ENCODE data around the gene CISD3. TPM values are rescaled to one million over a fixed set of nuclear protein-coding genes. Genes with fewer than 3 reads are reported as not detected.

CISD3 gene
- total and polyA plus RNA-seq, 3 experiments from 2014 or later: 58.2 to 73.4 (median 59.6) TPM

GRCh38 chr17:38716368-38717005 lies 13.7 kb upstream of the CISD3 start:
- Mint-ChIP-seq H3K36me3 (peaks cover 2 to 88% (median 7%) of the 10 kb centered on the region in 3 donors), H3K4me3 (no peak overlapping the region), H3K4me1 (peaks cover 16 to 24% (median 20%) of the 10 kb centered on the region in 3 donors), H3K27ac (peak overlapping the region in 2 of 8 donors; percentile 37 to 90), H3K27me3 (no peaks in the 10 kb centered on the region), H3K9me3 (no peaks in the 10 kb centered on the region)
- H3K4me1 ChIP-seq (ENCODE audit: insufficient read depth, low read length): peaks cover 10% of the 10 kb centered on the region
- ChIA-PET CTCF (interaction anchor here (1.1 to 1.2 kb wide), 2 partner anchors 9 to 18 kb away, joined by 3 read pairs; no protein-coding TSS in a partner anchor), POLR2A (interaction anchor here (0.6 to 0.9 kb wide), 4 partner anchors 10 to 12 kb away, joined by 3 to 6 read pairs (median 3); partner anchors contain the start of gene MLLT6)
- no peak overlapping the region for H3K27ac ChIP-seq (ENCODE audit: low read depth, low read length)
- H3K36me3 ChIP-seq (ENCODE audit: insufficient read depth, low read length): peaks cover 75% of the 10 kb centered on the region
- DNase-seq: no peak
- no peak overlapping the region for H3K4me3 ChIP-seq (ENCODE audit: low read length)
- H3K27me3 ChIP-seq (ENCODE audit: insufficient read depth, low read length, poor library complexity, severe bottlenecking): no peaks in the 10 kb centered on the region
- no peaks in the 10 kb centered on the region for H3K9me3 ChIP-seq (ENCODE audit: low read length)

GRCh38 chr17:38717139-38717745 lies 12.9 kb upstream of the CISD3 start:
- H3K9me3 ChIP-seq (ENCODE audit: low read length): no peaks in the 10 kb centered on the region
- CTCF ChIA-PET: interaction anchor here (1.0 kb wide), 1 partner anchor 26 kb away, joined by 3 read pairs; no protein-coding TSS in a partner anchor
- H3K27me3 ChIP-seq (ENCODE audit: insufficient read depth, low read length, poor library complexity, severe bottlenecking): no peaks in the 10 kb centered on the region
- H3K4me3 Mint-ChIP-seq: no peak overlapping the region
- H3K4me1 ChIP-seq (ENCODE audit: insufficient read depth, low read length): peaks cover 10% of the 10 kb centered on the region
- no peak overlapping the region for H3K4me3 ChIP-seq (ENCODE audit: low read length)
- H3K9me3 Mint-ChIP-seq: no peaks in the 10 kb centered on the region
- POLR2A ChIA-PET: interaction anchor here (0.6 to 0.8 kb wide), 2 partner anchors 10 kb away, joined by 3 to 6 read pairs; no protein-coding TSS in a partner anchor
- no peaks in the 10 kb centered on the region for H3K27me3 Mint-ChIP-seq
- H3K4me1 Mint-ChIP-seq: peaks cover 14 to 24% (median 20%) of the 10 kb centered on the region in 3 donors
- peaks cover 2 to 84% (median 7%) of the 10 kb centered on the region in 3 donors for H3K36me3 Mint-ChIP-seq
- peaks cover 69% of the 10 kb centered on the region for H3K36me3 ChIP-seq (ENCODE audit: insufficient read depth, low read length)
- no peak overlapping the region for H3K27ac ChIP-seq (ENCODE audit: low read depth, low read length)
- H3K27ac Mint-ChIP-seq: peak overlapping the region in 2 of 8 donors; percentile 37 to 58
- DNase-seq: no peak

- H3K4me3 Mint-ChIP-seq: no peak overlapping the region
- H3K9me3 ChIP-seq (ENCODE audit: low read length): no peaks in the 10 kb centered on the region
- no peaks in the 10 kb centered on the region for H3K9me3 Mint-ChIP-seq
- peak overlapping the region in 5 of 8 donors; percentile 63 to 86 (median 78) for H3K27ac Mint-ChIP-seq
- no peak for DNase-seq
- H3K36me3 Mint-ChIP-seq: peaks cover 2 to 79% (median 7%) of the 10 kb centered on the region in 3 donors
- no peaks in the 10 kb centered on the region for H3K27me3 Mint-ChIP-seq
- peaks cover 24 to 40% (median 34%) of the 10 kb centered on the region in 3 donors for H3K4me1 Mint-ChIP-seq
- POLR2A ChIA-PET: interaction anchor here (1.0 to 1.5 kb wide), 4 partner anchors 9 to 15 kb away, joined by 3 to 8 read pairs (median 6); partner anchors contain the start of gene MLLT6
- CTCF ChIA-PET: interaction anchor here (1.2 to 1.3 kb wide), 2 partner anchors 9 to 16 kb away, joined by 3 to 5 read pairs; no protein-coding TSS in a partner anchor
- no peak overlapping the region for H3K4me3 ChIP-seq (ENCODE audit: low read length)
- H3K36me3 ChIP-seq (ENCODE audit: insufficient read depth, low read length): peaks cover 48% of the 10 kb centered on the region
- H3K4me1 ChIP-seq (ENCODE audit: insufficient read depth, low read length): peaks cover 13% of the 10 kb centered on the region
- H3K27me3 ChIP-seq (ENCODE audit: insufficient read depth, low read length, poor library complexity, severe bottlenecking): no peaks in the 10 kb centered on the region
- no peak overlapping the region for H3K27ac ChIP-seq (ENCODE audit: low read depth, low read length)
These were observed 10.7 kb upstream of the CISD3 start for GRCh38 chr17:38719289-38719942.

GRCh38 chr17:38719943-38720641 lies 10.0 kb upstream of the CISD3 start:
- Mint-ChIP-seq H3K4me3 (no peak overlapping the region), H3K36me3 (peaks cover 2 to 77% (median 7%) of the 10 kb centered on the region in 3 donors), H3K9me3 (no peaks in the 10 kb centered on the region), H3K27ac (peak overlapping the region in 1 of 8 donors; percentile 64), H3K4me1 (peaks cover 29 to 42% (median 39%) of the 10 kb centered on the region in 3 donors), H3K27me3 (no peaks in the 10 kb centered on the region)
- Histone ChIP-seq H3K27ac (ENCODE audit: low read depth, low read length) (no peak overlapping the region), H3K27me3 (ENCODE audit: insufficient read depth, low read length, poor library complexity, severe bottlenecking) (no peaks in the 10 kb centered on the region), H3K36me3 (ENCODE audit: insufficient read depth, low read length) (peaks cover 45% of the 10 kb centered on the region), H3K9me3 (ENCODE audit: low read length) (no peaks in the 10 kb centered on the region), H3K4me3 (ENCODE audit: low read length) (no peak overlapping the region), H3K4me1 (ENCODE audit: insufficient read depth, low read length) (peaks cover 20% of the 10 kb centered on the region)
- CTCF ChIA-PET: interaction anchor here (1.3 kb wide), 1 partner anchor 16 kb away, joined by 3 read pairs; no protein-coding TSS in a partner anchor
- DNase-seq: no peak
- POLR2A ChIA-PET: interaction anchor here (1.1 to 1.5 kb wide), 2 partner anchors 9 to 13 kb away, joined by 5 to 8 read pairs; no protein-coding TSS in a partner anchor

GRCh38 chr17:38720941-38721340 lies 9.2 kb upstream of the CISD3 start:
- peaks cover 2 to 72% (median 7%) of the 10 kb centered on the region in 3 donors for H3K36me3 Mint-ChIP-seq
- Histone ChIP-seq H3K4me1 (ENCODE audit: insufficient read depth, low read length) (peaks cover 26% of the 10 kb centered on the region), H3K4me3 (ENCODE audit: low read length) (no peak overlapping the region), H3K27me3 (ENCODE audit: insufficient read depth, low read length, poor library complexity, severe bottlenecking) (no peaks in the 10 kb centered on the region), H3K9me3 (ENCODE audit: low read length) (no peaks in the 10 kb centered on the region), H3K36me3 (ENCODE audit: insufficient read depth, low read length) (peaks cover 36% of the 10 kb centered on the region), H3K27ac (ENCODE audit: low read depth, low read length) (no peak overlapping the region)
- no peaks in the 10 kb centered on the region for H3K9me3 Mint-ChIP-seq
- POLR2A ChIA-PET: no interaction called here
- CTCF ChIA-PET: no interaction called here
- peaks cover 34 to 46% (median 46%) of the 10 kb centered on the region in 3 donors for H3K4me1 Mint-ChIP-seq
- no peak overlapping the region for H3K4me3 Mint-ChIP-seq
- peak overlapping the region in 3 of 8 donors; percentile 61 to 72 (median 69) for H3K27ac Mint-ChIP-seq
- no peaks in the 10 kb centered on the region for H3K27me3 Mint-ChIP-seq
- no peak for DNase-seq

GRCh38 chr17:38721802-38722201 lies 8.3 kb upstream of the CISD3 start:
- ChIA-PET CTCF (interaction anchor here (1.2 kb wide), 1 partner anchor 13 kb away, joined by 4 read pairs; no protein-coding TSS in a partner anchor), POLR2A (interaction anchor here (1.0 kb wide), 1 partner anchor 14 kb away, joined by 3 read pairs; no protein-coding TSS in a partner anchor)
- peaks cover 39 to 52% (median 50%) of the 10 kb centered on the region in 3 donors for H3K4me1 Mint-ChIP-seq
- H3K27me3 Mint-ChIP-seq: no peaks in the 10 kb centered on the region
- H3K9me3 Mint-ChIP-seq: no peaks in the 10 kb centered on the region
- H3K4me1 ChIP-seq (ENCODE audit: insufficient read depth, low read length): peaks cover 33% of the 10 kb centered on the region
- no peak overlapping the region for H3K4me3 ChIP-seq (ENCODE audit: low read length)
- H3K27ac ChIP-seq (ENCODE audit: low read depth, low read length): no peak overlapping the region
- peaks cover 28% of the 10 kb centered on the region for H3K36me3 ChIP-seq (ENCODE audit: insufficient read depth, low read length)
- H3K27ac Mint-ChIP-seq: no peak overlapping the region
- H3K9me3 ChIP-seq (ENCODE audit: low read length): no peaks in the 10 kb centered on the region
- peaks cover 2 to 67% (median 7%) of the 10 kb centered on the region in 3 donors for H3K36me3 Mint-ChIP-seq
- no peak for DNase-seq
- H3K4me3 Mint-ChIP-seq: no peak overlapping the region
- no peaks in the 10 kb centered on the region for H3K27me3 ChIP-seq (ENCODE audit: insufficient read depth, low read length, poor library complexity, severe bottlenecking)

GRCh38 chr17:38724337-38724988 lies 5.7 kb upstream of the CISD3 start:
- ChIA-PET CTCF (interaction anchor here (0.6 kb wide), 1 partner anchor 11 kb away, joined by 6 read pairs; no protein-coding TSS in a partner anchor), POLR2A (no interaction called here)
- no peak for DNase-seq
- no peak overlapping the region for H3K27ac ChIP-seq (ENCODE audit: low read depth, low read length)
- Mint-ChIP-seq H3K27me3 (no peaks in the 10 kb centered on the region), H3K9me3 (no peaks in the 10 kb centered on the region), H3K4me1 (peaks cover 61 to 70% (median 69%) of the 10 kb centered on the region in 3 donors), H3K27ac (peak overlapping the region in 7 of 8 donors; percentile 88 to 98 (median 96)), H3K4me3 (peak overlapping the region; percentile 32 to 83 (median 69)), H3K36me3 (peaks cover 0 to 44% (median 0%) of the 10 kb centered on the region in 3 donors)
- no peaks in the 10 kb centered on the region for H3K9me3 ChIP-seq (ENCODE audit: low read length)
- no peaks in the 10 kb centered on the region for H3K27me3 ChIP-seq (ENCODE audit: insufficient read depth, low read length, poor library complexity, severe bottlenecking)
- H3K4me3 ChIP-seq (ENCODE audit: low read length): no peak overlapping the region
- H3K36me3 ChIP-seq (ENCODE audit: insufficient read depth, low read length): peaks cover 6% of the 10 kb centered on the region
- peaks cover 49% of the 10 kb centered on the region for H3K4me1 ChIP-seq (ENCODE audit: insufficient read depth, low read length)
